ENCODE measurements around the gene BBS9.

DNA sequence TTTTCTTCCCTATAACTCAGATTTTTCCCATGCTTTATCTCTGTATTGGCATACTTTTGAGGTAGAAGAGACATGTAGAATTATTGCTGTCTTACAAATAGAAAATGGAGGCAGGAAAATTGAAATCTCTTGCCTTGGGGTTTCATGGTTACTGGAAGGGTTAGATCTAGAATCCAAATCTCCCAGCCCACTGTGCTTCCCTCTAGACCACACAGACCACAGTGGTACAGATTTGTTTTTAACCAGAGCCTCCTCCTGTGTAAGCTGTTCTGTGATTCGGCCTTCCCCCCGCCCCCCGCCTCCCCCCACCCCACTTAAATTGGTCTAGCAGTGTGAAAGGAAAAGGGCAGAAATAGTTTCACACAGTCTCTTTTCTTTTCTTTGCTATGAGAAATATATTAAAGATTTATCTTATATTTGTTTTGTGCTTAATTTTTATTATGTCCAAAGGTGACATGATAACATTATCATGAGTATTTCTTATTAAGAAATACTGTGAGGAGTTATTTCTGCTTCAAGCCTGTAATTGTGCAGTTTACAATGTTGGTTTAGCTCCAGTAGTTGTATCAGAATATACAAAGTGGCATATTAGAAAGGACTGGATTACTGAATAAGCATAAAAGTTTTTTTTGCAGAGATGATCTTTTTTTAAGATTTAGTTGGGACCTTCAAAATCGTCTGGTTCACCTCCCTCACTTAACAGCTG lies 407.2 kb downstream of the BBS9 start:
- TF ChIP-seq, protein P1, sequence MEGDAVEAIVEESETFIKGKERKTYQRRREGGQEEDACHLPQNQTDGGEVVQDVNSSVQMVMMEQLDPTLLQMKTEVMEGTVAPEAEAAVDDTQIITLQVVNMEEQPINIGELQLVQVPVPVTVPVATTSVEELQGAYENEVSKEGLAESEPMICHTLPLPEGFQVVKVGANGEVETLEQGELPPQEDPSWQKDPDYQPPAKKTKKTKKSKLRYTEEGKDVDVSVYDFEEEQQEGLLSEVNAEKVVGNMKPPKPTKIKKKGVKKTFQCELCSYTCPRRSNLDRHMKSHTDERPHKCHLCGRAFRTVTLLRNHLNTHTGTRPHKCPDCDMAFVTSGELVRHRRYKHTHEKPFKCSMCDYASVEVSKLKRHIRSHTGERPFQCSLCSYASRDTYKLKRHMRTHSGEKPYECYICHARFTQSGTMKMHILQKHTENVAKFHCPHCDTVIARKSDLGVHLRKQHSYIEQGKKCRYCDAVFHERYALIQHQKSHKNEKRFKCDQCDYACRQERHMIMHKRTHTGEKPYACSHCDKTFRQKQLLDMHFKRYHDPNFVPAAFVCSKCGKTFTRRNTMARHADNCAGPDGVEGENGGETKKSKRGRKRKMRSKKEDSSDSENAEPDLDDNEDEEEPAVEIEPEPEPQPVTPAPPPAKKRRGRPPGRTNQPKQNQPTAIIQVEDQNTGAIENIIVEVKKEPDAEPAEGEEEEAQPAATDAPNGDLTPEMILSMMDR (IDR thresholded peaks at IDR 0.05), result no peak
- no peak for TF ChIP-seq POLR2A (IDR thresholded peaks at IDR 0.05)

All from tibial nerve (tissue), 3 donors.